Hepatocyte (in vitro differentiated cells): ENCODE results near the gene RNFT2. TPM values are rescaled to one million over a fixed set of nuclear protein-coding genes. Genes with fewer than 3 reads are reported as not detected.
A peak's percentile ranks its signal among the peaks of the same experiment; 100 is the strongest.

Experiments
- DNase-seq: peaks from one replicate; pipeline ENCODE4 v3.0.0-alpha.2; 2016; ENCODE audit warnings: low spot score
- H2AFZ ChIP-seq: fragments of 200-600 bp; sonication (generic); 2 replicates; pipeline ENCODE4 v1.6.0; 2016; ENCODE audit warnings: antibody characterized with exemption, mild to moderate bottlenecking
- H3K27ac ChIP-seq: fragments of 200-600 bp; sonication (generic); 2 replicates; pipeline ENCODE4 v1.5.1; 2016; ENCODE audit warnings: mild to moderate bottlenecking
- H3K27me3 ChIP-seq: fragments of 200-600 bp; sonication (generic); 2 replicates; pipeline ENCODE4 v1.6.1; 2016
- H3K36me3 ChIP-seq: fragments of 200-600 bp; sonication (generic); replicated peaks from 2 replicates; pipeline ENCODE4 v1.5.1; 2016; ENCODE audit warnings: low read depth; ENCODE audit not compliant: insufficient read depth
- H3K4me1 ChIP-seq: fragments of 200-600 bp; sonication (generic); 2 replicates; pipeline ENCODE4 v1.5.1; 2016; ENCODE audit warnings: mild to moderate bottlenecking, moderate library complexity; ENCODE audit not compliant: insufficient read depth
- H3K4me2 ChIP-seq: fragments of 200-600 bp; sonication (generic); 2 replicates; pipeline ENCODE4 v1.6.0; 2016
- H3K4me3 ChIP-seq: fragments of 200-600 bp; sonication (generic); 2 replicates; pipeline ENCODE4 v1.5.1; 2016; ENCODE audit warnings: mild to moderate bottlenecking
- H3K79me2 ChIP-seq: fragments of 200-600 bp; sonication (generic); 2 replicates; pipeline ENCODE4 v1.6.0; 2017; ENCODE audit warnings: mild to moderate bottlenecking
- H3K9me2 ChIP-seq: fragments of 200-600 bp; sonication (generic); replicated peaks from 2 replicates; pipeline ENCODE4 v1.6.0; 2017; ENCODE audit warnings: mild to moderate bottlenecking; ENCODE audit not compliant: insufficient read depth
- H3K9me3 ChIP-seq: fragments of 200-600 bp; sonication (generic); 2 replicates; pipeline ENCODE4 v1.5.1; 2016; ENCODE audit warnings: low read depth, mild to moderate bottlenecking
- H4K20me1 ChIP-seq: fragments of 200-600 bp; sonication (generic); 2 replicates; pipeline ENCODE4 v1.6.0; 2016; ENCODE audit warnings: mild to moderate bottlenecking; ENCODE audit not compliant: insufficient read depth, poor library complexity, severe bottlenecking
- EZH2 ChIP-seq: fragments of 200-600 bp; sonication (generic); IDR thresholded peaks from 2 replicates; pipeline ENCODE4 v1.6.1; 2016; ENCODE audit warnings: antibody characterized with exemption, mild to moderate bottlenecking, borderline replicate concordance
- EZH2phosphoT487 ChIP-seq: fragments of 200-600 bp; sonication (generic); IDR thresholded peaks from one replicate; pipeline ENCODE4 v1.6.1; 2018; ENCODE audit warnings: antibody characterized with exemption, mild to moderate bottlenecking, low read depth, moderate library complexity; ENCODE audit not compliant: unreplicated experiment, severe bottlenecking
- WGBS: methylation state at CpG from one replicate; pipeline ENCODE4 v1.1.6; 2016; ENCODE audit warnings: low lambda C conversion rate; ENCODE audit errors: missing lambda C conversion rate; 5-methylcytosine and 5-hydroxymethylcytosine counted together
- polyA plus RNA-seq: library from polyadenylated mRNA; unstranded; fragments of >200 nt; fragmentation: Nextera tagmentation; extraction: Ambion mirVana; gene quantifications from 2 replicates; pipeline ENCODE4 v1.2.1, GENCODE V29; 2016
- total RNA-seq: library from RNA; depleted of rRNA; stranded (reverse); fragments of >200 nt; gene quantifications from 2 replicates; pipeline ENCODE4 v1.2.3, GENCODE V29; 2014
- TF ChIP-seq, protein P1 (sequence below): fragments of 200-600 bp; sonication (generic); IDR thresholded peaks from 2 replicates; pipeline ENCODE4 v1.5.1; 2016; ENCODE audit warnings: antibody characterized with exemption, mild to moderate bottlenecking; ENCODE audit not compliant: poor library complexity

Gene RNFT2
- total and polyA plus RNA-seq, 2 experiments from 2014 or later, result 1.5 to 2.9 TPM

DNA sequence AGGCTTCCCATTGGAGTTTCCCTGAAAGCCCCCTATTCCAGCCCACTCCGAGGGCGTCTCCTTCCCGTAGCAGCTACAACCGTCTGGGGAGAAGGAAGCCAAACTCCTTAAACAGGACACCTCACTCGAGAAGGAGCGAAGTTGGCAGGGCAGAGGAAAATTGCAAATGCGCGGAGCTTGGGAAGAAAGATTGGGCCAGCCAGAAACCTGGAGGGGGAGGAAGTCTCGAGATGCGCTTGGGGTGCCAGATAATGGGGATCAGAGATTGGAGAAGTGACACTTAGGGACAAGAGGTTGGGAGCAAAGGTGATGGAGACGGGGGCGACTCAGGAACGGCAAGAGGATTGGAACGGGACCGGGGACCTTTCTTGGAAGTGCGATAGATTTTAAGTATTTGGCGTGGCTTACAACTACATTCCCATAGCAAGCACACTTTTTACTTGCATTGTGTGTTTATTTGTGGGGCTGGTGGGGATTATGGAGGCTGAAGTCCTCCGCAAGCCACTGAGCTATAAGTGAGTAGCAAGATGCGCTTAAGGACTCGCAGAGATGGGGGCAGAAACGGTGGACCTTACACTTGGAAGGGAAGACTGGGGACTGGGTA is 142.2 kb downstream of the RNFT2 start:
- H3K9me2 ChIP-seq, result no peaks in the 10 kb centered on the region
- peak overlapping the region; percentile 96 for H3K4me2 ChIP-seq
- TF ChIP-seq EZH2, result peak; percentile 15
- TF ChIP-seq, protein P1, sequence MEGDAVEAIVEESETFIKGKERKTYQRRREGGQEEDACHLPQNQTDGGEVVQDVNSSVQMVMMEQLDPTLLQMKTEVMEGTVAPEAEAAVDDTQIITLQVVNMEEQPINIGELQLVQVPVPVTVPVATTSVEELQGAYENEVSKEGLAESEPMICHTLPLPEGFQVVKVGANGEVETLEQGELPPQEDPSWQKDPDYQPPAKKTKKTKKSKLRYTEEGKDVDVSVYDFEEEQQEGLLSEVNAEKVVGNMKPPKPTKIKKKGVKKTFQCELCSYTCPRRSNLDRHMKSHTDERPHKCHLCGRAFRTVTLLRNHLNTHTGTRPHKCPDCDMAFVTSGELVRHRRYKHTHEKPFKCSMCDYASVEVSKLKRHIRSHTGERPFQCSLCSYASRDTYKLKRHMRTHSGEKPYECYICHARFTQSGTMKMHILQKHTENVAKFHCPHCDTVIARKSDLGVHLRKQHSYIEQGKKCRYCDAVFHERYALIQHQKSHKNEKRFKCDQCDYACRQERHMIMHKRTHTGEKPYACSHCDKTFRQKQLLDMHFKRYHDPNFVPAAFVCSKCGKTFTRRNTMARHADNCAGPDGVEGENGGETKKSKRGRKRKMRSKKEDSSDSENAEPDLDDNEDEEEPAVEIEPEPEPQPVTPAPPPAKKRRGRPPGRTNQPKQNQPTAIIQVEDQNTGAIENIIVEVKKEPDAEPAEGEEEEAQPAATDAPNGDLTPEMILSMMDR, result no peak
- peaks cover 28% of the 10 kb centered on the region for H3K4me1 ChIP-seq
- H3K79me2 ChIP-seq, result no peaks in the 10 kb centered on the region
- no peaks in the 10 kb centered on the region for H3K9me3 ChIP-seq
- no peak for DNase-seq
- H3K4me3 ChIP-seq, result no peak overlapping the region
- 2% methylated on average over 21 of the region's 21 CpGs for WGBS
- H3K27me3 ChIP-seq, result peaks cover 85% of the 10 kb centered on the region
- H4K20me1 ChIP-seq, result no peaks in the 10 kb centered on the region
- H3K27ac ChIP-seq, result no peak overlapping the region
- H2AFZ ChIP-seq, result no peak overlapping the region
- H3K36me3 ChIP-seq, result no peaks in the 10 kb centered on the region

DNA sequence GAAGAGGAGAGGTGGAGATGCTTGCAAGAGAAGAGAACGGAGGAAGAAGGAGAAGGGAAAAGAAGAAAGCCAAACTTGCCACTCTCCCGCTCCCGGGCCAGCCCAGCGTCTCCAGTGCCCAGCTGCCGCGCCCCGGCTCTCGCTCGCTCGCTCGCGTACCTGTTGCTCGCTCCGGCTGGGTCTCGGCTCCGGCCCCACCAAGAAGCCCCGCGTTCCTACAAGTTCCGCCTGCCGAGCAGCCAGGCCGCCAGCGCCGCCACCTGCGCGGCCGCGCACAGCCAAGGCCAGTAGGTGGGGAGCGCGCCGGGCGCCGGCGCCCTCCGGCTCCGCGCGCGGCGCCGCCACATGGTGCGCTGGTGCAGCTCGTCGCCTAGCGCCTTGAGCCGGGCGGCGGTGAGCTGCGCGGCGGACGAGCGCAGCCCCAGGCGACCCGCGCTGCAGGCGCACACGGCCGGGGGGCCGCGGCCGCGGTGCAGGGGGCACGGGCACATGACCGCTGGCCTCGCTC is 142.8 kb downstream of the RNFT2 start:
- Histone ChIP-seq H3K36me3 (no peaks in the 10 kb centered on the region), H3K9me2 (no peaks in the 10 kb centered on the region), H3K4me3 (peak overlapping the region; percentile 16), H3K27me3 (peaks cover 82% of the 10 kb centered on the region), H2AFZ (no peak overlapping the region), H4K20me1 (no peaks in the 10 kb centered on the region), H3K4me2 (peak overlapping the region; percentile 96), H3K27ac (no peak overlapping the region), H3K79me2 (no peaks in the 10 kb centered on the region), H3K4me1 (peaks cover 28% of the 10 kb centered on the region), H3K9me3 (no peaks in the 10 kb centered on the region)
- DNase-seq, result peak; percentile 75
- TF ChIP-seq EZH2, result no peak
- no peak for TF ChIP-seq EZH2phosphoT487
- TF ChIP-seq, protein P1, result no peak
- under 1% methylated on average over 59 of the region's 65 CpGs for WGBS

DNA sequence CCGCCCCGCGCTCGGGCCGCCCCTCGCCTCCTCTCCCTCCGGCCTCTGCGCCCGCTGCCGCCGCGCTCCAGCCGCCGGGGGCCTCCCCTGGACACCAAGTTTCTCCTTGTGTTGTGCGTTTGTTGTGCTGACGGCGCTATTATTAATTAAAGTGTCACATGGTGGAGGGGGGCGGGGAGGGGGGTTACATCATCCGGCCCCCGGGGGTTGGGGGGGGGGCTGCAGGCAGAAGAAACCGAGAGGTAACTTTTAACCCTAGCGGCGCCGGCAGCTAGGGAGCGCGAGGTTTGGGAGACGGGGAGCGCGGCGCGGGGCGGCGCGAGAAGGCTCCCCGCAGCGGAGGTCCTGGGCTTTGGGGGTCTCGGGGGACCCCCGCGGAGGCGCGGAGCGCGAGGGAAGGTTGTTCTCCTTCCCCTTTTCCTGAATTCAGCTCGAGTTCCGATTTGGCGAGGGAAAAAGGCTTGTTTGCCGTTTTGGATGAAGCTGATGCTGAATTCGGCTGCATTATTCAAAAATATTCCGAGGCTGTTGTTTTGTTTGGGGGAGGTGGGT is 143.3 kb downstream of the RNFT2 start, which contains the start of gene HRK:
HRK (minus strand) TSS at position 117 of the 552 bp plus-strand sequence. CDS start 134 bp downstream, outside the sequence.
- Histone ChIP-seq H2AFZ (no peak within 1 kb of the TSS), H3K27ac (no peak within 1 kb of the TSS), H3K9me2 (no peaks in the 10 kb centered on the region), H3K27me3 (peaks cover 81% of the 10 kb centered on the region), H3K36me3 (no peaks in the 10 kb centered on the region), H3K79me2 (no peaks in the 10 kb centered on the region), H3K9me3 (no peaks in the 10 kb centered on the region), H4K20me1 (no peaks in the 10 kb centered on the region), H3K4me1 (peaks cover 28% of the 10 kb centered on the region), H3K4me3 (peak within 1 kb of the TSS; percentile 16), H3K4me2 (peak within 1 kb of the TSS; percentile 96)
- no peak for DNase-seq
- WGBS, result 2% methylated on average over 27 of the region's 49 CpGs
- TF ChIP-seq EZH2, result no peak
- TF ChIP-seq EZH2phosphoT487, result no peak
- TF ChIP-seq, protein P1, result no peak
